SHP77 (cell line): ENCODE measurements around the gene ATRNL1.

Experiments used
- DNase-seq, 2 experiments: peaks; one replicate each; lab custom pipeline; 2025; lab: John Stamatoyannopoulos, UW

The ATRNL1 gene

DNA sequence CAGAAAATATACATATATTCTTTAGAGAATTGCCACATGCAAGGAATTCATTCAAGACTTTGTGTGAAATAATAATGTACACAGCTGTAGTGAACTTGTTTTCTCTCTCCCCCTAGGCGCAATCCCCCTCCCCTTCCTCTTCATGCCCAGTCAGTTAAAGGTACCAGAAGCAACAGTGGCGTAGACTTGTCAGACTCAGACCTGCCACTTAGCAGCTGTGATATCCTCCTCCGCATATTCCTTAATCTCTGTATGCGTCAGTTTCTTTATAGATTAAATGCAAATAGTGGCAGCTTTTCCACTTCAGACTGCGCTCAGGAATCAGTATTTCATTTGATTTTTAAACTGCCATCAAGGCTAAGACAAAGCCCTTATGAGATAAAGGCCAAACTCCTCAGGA is 815.9 kb downstream of the ATRNL1 start:
- DNase-seq, result no peak

DNA sequence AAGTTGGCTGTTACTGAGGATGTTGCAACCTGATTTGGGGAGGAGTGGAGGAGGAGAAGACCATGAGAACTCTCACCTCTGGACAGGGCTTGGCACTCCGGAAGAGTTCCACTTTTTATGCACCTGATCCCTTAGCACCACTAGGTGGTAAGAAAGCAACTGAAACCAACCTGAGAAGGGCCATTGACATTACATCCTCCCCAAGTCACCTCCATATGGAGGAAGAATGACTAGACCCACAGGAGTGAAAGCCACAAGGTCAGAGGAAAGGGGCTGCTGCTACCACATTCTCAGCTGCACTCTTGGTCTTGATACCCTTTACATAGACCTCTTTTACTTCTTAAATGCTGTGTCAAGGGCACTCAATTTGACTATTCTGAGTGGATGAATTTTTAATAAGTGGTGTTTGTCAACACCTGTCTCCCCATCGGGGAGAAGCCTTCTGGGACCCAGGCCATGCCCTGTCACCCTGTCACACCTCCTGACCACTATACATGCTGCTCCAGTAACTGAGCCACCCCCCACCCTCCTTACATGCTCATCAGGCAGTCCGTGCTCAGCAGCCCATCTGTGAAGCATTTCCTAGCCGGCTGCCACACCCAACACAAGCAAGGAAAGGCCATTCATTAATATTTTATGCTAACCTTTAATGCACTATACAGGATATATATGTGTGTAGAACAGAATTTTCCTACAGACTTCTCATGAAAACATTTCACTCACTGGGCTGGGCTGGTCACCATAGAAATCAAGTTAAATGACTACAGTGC is 817.0 kb downstream of the ATRNL1 start:
- DNase-seq, result no peak

DNA sequence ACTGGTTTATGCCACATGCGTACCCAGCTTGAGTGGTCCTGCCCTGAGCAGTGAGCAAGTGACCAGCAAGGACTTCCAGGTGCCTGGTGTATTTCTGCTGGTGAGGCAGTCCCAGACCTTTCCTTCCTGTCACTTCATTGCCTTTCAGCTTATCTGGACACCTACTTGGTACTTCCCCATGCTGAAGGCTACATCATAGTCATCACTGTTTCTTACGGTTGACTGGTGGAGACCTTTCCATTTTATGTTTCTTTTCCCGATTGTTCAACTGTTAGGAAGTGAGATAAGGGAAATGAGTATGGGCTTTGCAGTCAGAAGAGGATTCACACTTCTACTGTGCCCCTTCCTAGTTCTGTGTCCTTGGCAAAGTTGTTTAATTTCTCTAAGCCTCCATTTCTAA is 821.3 kb downstream of the ATRNL1 start:
- no peak for DNase-seq

DNA sequence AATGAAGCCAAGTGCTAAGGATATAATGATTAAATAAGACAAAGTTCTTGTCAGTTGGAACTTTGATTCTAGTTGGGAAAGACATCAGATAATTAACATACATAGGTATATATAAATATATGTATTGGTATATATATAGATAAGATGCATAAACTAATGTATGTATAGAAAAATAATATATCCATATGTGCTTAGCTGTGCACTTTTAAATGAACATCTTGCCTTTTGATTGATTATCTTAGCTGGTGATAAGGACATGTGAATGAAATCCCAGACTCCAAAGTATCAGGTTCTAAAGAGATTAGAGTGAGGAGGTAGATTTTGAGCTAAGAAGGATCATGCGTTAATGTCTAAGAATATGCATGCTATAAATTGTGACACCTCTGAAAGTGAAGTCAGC is 822.3 kb downstream of the ATRNL1 start:
- no peak for DNase-seq

DNA sequence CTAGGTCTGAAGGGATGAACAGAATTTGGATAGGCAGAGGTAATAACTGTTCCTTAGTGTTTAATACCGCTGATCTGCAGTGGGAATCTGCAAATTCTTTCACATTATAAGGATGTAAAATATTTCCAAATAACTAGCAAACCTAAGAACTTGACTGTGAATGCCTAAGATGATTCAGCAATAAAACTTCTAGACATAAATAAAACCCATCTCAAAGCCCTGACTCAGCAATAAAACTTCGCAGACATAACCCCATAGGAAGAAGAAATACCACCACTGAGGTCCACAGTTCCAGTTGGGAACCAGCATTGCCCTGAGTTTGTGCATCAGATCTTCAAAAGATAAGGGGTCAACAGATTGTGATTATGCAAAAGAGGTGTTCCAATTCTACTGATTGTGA is 825.6 kb downstream of the ATRNL1 start:
- DNase-seq, result no peak

DNA sequence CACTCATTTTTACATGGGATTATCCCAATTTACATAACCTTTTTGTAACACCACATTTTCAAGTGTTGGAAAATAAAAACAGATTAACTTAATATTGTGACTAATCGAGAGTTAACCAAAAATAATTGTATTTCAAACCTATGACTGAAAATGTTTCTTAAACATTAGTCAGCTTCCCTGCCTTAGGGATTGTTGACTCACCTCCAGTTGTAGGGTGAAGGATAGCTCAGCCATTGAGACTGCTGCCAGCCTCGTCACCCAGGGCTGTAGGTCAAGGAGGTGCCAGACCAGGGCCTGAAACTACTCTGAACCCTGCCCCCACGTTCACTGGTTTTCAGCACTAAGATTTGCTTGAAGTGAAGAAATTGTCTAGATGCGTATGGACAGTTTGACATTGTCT is 828.6 kb downstream of the ATRNL1 start:
- no peak for DNase-seq

DNA sequence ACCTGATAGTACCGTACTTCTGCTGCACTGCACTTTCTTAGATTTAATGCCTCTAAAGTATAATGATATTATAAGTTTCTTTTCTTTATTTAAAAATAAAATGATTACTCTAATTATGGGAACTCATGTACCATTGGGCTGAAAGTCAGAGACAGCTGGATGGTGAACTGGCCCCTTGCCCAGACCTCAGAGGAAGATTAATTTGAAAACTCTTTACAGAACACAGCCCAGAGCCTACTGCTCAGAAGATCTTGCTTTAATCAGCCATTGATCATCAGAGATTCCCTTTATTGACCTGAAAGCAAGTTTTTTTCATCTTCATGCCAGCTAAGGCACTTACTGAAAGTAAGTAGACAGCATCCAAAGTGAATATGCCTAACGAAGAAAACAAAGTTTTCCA is 838.1 kb downstream of the ATRNL1 start:
- no peak for DNase-seq

DNA sequence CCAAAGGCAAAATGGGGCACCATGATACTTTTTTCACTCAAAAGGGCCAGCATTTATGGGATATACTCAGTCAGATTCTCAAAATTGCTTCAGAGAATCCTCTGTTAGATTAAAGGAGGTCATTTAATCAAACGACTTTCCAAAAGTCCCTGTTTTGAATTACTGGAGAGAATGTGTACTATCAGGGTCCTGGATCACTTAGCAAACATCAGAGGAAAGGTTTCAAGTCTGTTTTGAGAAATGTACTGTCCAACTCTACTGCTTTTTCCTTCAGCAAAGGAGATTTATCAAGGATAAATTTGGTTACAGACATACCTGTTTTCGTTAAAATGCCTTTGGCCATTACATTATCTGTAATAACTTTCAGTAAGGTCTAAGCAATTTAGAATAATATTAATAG is 838.9 kb downstream of the ATRNL1 start:
- DNase-seq, result no peak

DNA sequence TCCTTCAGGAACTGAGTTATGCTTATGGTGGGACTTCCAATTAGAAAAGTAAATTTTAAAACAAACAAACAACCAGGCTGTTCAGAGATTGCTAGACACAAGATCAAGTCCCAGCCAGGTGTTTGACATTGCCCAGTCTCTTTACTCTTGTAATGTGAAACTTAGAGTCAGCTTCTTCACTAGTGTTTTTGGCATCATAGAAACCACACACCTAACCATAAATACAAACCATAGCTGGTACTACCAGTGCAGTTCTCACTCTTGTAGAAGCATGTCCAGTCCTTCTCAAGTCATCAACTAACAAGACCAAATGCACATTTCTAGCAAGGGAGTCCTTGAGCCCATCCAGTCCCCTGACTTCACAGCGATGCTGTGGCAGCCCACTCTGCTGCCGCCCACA is 839.9 kb downstream of the ATRNL1 start:
- no peak for DNase-seq

DNA sequence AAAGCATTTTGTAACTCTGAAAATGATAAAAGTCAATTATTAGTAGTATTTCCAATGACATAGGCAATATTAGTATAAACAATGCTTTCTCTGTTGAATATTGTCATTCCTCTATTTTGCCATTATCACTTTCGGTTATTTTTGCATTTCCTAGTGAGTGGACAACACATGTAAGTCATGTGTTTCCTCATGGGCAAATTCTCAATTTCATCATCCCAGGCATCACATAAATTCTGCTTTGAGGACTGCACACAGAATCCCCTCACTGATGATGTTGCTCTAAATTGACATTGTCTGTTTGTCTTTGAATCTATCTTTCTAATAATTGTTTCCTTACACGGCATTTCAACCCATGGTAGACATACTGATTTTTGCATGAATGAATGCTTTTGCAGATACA is 842.6 kb downstream of the ATRNL1 start:
- DNase-seq, result no peak

DNA sequence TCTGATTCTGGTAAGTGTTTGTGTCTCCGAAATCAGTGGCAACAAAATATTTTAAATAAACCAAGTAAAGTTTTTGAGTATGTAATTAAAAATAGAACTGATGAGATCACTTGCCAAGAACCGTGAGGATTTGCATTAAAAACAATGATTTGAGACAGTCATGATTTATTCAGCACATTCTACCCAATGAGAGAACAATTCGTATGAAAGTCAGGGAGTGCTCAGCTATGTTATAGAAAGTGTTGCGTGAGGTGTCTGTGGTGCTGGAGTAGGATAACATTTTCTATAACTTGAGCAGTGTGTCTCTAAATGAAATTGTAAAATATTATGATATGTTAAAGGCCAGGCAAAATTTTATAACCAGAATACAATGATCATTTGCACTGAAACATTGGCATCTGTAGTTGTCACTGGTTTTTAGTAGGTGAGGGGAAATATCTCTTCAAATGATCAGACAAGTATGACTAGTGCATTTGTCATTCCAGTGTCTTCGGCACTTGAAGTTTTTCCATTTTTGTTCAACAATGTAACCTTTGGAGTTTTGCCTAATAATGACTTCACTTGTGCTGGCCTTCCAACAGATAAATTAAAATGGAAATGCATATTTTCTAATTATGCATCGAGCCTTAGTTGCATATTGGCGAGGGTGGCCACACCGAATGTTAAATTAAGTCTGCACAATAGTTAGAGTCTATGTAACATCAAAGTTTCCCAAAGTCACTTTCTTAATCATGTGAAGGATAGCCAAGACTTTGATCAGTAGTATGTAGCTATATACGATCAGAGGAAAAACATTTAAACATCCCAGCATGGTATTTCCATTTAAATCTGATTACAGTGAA is 844.0 kb downstream of the ATRNL1 start:
- no peak for DNase-seq

DNA sequence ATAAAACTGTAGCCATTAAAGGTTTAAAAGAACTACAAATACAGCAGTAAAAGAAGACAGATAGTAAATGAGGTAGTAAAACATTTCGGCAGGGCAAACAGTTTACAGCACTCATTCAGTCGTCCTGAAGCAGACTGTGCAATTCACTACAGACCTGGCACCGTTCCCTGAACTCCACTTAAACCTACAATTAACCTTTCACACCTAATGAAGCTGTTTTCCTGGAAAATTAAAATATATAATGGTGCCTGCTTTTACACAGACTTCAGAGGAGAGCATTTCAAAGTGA is 844.5 kb downstream of the ATRNL1 start:
- no peak for DNase-seq

DNA sequence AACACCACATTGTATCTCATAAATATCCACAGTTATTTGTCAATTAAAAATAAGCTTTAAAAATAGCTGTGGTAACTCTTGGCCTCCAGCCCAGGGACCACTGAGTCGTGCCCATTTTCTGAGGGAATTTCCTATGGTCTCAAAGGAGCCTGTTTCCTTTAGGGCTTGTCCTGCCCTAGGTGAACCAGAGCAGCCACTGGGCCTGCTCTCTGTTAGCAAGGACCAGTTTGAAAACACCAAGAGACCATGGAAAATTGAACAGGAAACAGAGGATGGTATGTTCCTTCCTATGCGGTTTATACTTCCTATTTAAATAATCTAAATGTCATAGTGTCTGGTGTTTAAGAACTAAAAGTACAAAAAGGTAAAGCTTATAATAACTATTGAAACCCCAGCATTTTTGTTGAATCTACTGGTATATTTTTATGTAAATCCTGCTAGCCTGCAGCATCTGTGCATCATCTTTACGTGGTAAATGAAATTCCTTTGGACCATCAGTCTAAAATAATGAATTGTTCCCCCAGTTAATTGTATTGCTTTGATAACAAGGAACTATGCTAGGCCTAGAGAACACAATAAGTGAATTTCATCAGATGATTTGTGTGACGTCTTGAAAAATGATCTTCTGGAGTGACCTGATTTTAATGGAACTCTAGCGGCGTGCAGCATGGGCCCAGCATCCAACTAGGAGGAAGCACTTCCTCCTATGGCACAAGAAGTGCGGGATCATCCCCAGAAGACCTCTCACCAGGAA is 846.1 kb downstream of the ATRNL1 start:
- no peak for DNase-seq

DNA sequence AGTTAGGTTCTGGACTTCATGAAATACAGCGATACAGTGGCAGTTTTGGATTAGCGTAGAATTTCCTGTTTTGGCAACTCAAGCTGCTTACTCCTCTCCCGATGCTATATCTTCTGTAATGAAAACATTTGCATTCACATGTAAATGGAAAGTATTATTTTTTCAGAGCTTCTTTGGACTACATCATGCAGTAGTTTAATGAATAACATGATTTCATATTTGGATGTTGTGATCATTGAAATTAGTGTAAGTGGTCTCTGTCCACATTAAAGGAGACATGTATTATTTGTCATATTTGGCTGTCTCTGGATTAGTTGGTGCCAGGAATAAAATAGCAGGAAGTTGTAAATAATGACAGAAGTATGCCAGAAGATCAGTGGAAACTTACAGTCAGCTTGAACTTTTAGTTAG is 848.2 kb downstream of the ATRNL1 start:
- no peak for DNase-seq

DNA sequence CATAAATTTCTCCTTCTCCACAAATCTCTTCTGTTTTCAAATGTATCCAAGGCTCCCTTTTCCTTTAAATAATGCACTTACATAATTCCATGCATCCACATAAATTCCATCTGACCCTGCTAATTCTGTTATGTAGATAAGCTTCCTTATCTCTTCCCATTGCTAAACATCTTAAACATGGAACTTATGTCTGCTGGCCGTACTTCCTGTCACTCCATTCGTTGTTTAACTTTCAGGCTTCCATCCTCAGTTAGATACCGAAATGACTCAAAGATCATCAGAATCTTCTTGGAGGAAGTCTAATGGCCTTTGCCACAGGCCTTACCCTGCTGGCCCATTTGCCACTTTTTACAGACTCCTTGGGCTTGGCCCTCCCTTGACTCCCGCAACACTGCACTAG is 848.9 kb downstream of the ATRNL1 start:
- DNase-seq, result no peak

DNA sequence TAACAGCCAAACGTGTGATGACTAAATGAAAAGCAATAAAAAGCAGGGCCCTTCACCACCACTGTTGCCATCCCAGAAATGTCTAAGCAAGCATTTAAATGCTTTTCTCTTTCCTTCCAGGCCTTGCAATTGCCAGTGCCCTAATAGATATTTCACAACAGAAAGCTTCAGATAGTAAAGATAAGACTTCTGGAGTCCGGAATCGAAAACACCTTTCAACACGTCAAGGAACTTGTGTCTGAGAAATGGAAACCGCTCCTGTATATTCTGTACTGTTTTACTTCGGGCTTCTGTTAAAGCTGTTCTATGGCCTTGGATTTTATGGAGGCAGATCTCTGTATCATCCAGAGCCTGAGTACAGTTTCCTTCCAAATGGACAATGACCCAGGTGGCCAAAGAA is 851.4 kb downstream of the ATRNL1 start:
- DNase-seq, result no peak

DNA sequence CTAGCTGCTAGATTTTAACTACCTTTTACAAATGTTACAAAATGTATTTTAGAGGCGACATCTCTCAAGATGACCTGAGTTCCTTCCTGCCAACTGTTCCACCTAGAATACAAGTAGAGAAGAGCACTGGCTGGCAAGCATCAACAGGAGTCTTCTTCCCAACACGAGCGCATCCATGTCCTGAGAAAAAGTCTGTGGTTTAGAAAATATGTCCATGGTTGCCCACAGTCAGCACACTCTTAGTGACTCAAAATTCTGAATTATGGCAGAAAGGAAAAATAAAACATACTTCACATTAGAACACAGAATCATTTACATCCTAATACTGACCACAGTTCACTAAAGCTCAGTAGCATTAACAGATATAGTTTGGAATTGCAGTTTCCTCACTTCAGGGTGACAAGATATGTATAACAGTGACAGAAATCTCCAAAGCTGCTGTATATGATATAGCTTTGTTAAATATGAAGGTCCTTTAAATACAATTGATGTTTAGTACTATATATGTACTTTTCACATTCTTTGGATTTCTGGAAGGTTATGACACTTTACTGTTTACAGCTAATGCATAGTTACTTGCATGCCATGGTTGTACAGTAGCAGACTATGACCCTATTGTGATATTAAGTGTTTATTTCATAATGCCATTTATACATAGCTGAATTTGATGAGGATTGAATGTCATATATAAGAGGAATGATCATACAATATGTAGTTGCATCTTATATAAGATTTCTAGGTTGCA is 852.7 kb downstream of the ATRNL1 start:
- DNase-seq, result no peak

DNA sequence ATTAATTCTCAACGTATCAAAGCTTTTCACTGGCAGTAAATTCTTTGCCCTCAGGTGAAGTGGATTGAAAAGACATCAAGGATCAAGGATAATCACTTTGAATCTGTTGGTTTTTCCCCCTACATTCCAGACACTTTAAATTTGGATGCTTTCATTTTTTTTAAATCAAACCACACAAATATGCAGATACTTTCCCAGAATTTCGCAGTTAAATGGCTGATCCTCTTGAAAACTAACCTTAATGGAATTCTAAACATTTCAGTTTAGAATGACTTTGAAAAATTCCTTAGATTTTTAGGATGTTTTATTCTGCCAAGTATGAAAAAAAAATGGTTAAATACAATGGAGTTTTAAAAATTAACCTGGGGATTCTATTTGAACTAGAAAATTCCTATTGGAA is 853.9 kb downstream of the ATRNL1 start:
- DNase-seq, result no peak

DNA sequence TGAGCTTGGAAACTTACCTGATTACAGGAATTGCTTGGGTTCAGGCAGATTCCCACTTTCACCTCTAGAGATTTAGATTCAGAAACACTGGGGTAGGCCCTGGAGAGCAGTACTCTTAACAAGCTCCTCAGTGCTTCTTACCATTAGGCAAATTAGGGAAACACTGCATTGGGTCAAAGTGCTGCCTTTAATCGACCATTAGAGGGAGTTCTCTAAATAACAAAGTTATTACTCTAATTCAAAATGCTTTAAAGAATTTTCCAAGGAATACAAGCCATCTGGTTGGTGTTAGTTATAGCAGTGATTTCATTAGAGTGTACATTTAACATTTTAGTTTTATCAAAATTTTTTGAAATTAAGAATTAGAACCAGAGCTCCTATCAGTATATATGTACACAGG is 855.3 kb downstream of the ATRNL1 start:
- no peak for DNase-seq

DNA sequence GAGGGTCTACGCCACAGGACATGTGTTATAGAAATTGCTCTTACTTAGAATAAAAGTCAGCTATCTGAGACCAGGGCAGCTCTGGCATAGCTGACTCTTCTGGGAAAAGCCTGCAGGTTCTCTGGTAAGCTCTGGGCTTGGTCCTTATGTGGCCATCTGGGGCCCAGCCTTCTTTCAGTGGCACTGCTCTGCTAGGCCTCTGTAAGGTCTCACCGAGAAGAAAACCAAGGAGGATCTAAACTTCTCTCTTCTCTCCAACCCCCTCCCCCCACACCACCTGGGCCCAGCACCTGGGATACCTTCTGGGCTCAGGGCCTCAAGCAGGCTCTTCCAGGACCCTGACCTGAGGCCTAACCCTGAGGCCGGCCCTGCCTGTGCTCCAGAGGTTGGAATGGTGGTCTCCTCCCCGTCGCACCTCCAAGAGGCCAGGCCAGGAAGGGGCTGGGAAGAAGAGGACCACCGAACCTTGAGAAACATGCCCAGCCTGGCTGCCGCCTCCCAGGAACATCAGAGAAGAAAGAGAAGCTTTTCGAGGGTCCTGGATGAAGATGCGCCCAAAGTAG is 856.2 kb downstream of the ATRNL1 start:
- no peak for DNase-seq

DNA sequence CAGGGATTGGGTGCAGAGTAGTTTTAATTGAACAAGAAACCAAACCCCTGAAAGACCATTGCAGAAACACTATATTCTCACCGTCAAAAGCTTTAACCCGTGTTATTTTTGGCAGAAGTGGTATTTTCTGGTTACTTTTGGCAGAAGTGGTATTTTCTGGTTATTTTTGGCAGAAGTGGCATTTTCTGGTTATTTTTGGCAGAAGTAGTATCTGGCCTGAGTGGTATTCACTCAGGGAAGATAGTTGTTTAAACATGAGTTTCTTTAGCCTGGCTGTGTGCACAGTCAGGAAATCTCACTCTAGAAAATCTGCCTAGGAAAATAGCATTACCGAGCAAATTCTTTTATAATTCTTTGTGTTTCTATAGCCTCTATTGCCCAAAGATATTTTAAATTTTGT is 857.2 kb downstream of the ATRNL1 start:
- no peak for DNase-seq

DNA sequence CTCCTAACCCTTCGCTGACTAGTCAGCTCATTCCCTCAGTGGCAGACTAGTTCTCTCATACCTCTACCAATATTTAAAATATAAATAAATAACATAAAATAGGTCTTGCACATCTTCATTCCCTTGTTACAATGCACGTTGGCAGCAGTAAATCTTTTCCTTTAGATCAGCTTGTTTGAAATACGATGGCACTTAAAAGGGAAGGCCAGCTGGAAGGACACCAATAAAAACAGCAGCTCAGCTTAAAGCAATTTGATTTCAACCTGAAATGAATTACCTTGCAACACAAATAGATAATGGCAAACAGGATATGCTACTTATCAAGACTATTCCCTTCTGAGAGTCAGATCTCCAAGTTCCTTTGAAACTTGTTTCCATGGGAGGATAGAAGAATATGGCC is 858.1 kb downstream of the ATRNL1 start:
- no peak for DNase-seq
